Tongue (tissue), 2 donors: ENCODE data around the gene SYT14. TPM values are rescaled to one million over a fixed set of nuclear protein-coding genes. Genes with fewer than 3 reads are reported as not detected.

Experiments used
- DNase-seq: peaks from one replicate; pipeline ENCODE4 v3.0.0-alpha.2; 2015
- total RNA-seq: library from RNA; depleted of rRNA; stranded (reverse); fragments of >200 nt; gene quantifications from one replicate; pipeline ENCODE4 v1.2.3, GENCODE V29; 2014

The SYT14 gene
- total RNA-seq, 1 donor from 2014 or later, result 1.0 TPM

DNA sequence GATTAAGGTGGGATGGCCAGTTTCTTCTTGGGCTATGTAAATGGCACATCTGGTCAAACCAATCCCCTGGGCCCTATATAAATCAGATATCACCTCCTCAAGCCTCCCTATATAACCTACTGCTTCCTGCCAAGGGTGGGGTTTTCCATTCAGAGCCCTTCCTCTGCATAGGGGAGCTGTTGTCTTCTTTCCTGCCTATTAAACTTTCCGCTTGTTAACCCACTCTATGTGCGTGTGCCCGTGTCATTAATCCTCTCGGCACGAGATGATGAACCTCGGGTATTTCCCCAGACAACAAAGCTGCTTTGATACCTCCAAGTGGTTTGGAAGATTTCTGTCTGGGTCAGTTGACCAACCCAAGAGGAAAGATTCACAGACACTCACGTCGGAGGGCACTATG lies 275.3 kb downstream of the SYT14 start:
- DNase-seq, result no peak

DNA sequence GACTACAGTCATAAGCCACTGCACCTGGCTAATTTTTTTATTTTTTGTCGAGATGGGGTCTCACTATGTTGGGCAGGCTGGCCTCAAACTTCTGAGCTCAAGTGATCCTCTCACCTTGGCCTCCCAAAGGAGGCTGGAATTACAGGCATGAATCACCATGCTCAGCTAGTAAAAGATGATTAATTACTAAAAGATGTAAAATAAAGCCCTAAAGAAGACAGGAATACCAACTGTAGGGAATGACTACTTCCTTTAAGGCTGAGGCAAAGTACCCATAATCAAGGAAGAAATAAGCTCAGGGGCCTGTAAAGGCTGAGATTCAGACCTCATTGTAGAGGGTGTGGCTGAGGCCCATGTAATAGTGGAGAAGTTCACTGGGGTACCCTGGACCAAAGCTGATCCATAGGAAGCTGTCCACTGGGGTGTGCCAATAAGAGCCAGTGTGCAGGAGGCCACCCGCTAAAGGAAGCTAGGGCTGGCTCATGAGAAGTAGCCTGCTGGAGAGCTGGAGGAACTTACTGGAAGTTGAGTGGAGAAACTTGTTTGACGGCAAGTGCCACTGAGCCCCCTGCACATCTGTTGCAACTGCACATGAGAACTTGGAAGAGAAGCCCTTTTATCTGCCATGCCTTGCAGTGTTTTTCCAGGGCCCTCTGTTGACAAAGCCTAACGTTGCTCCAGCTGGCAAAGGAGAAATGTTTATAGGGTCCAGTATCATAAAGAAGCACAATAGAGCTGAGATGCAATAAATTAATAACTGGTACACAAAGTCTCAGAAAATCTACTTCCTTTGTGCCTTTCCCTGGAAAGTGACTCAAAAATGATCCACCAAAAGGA lies 276.8 kb downstream of the SYT14 start:
- no peak for DNase-seq

DNA sequence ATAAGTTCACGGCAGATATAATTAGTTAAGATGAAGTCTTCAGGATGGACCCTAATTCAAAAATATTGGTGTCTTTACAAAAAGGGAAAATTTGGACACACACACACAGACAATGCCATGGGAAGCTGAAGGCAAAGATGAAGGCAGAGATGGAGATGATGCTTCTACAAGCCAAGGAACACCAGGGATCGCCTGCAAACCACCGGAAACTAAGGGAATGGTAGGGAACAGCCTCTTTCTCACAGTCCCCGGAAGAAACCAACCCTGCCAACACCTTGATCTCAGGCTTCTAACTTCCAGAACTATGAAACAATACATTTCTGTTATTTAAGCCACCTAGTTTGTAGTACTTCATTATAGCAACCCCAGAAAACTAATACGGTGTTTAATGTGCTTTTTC lies 279.5 kb downstream of the SYT14 start:
- no peak for DNase-seq

DNA sequence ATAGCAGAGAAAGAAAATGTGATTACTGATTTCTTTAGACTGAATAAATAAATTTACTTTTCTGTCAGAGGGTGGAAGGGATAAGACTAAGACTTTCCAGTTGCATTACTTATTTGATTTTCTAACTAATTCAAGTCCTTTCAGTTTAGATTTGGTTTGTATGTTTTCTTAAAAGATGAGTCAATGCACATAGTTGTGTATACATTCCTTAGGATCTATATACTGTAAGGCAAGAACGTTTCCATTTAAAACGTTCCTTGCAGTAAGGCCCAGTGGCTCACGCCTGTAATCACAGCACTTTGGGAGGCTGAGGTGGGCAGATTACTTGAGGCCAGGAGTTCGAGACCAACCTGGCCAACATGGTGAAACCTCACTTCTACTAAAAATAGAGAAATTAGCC lies 280.0 kb downstream of the SYT14 start:
- DNase-seq, result no peak

Other genes starting within 250 kb of the SYT14 start
- gene HSD11B1, start 233.4 kb upstream of the SYT14 start, total RNA-seq, result 1.1 TPM
- gene TRAF3IP3, start 182.2 kb upstream of the SYT14 start, total RNA-seq, result 3.4 TPM
- 3.3 TPM for gene C1orf74, start 153.7 kb upstream of the SYT14 start, total RNA-seq
- gene IRF6, start 132.1 kb upstream of the SYT14 start, total RNA-seq, result 19.4 TPM
- gene UTP25, start 110.2 kb upstream of the SYT14 start, total RNA-seq, result 5.4 TPM